H1 (cell line): Measurements from ENCODE around the gene CCDC88A.

Source experiments
- HDAC6 ChIP-seq: IDR thresholded peaks from one replicate; pipeline ENCODE4 v1.7.1; 2012; ENCODE audit warnings: low read depth, mild to moderate bottlenecking, inconsistent platforms, low read length, moderate library complexity
- PHF8 ChIP-seq: fragments of 200-600 bp; sonication (generic); conservative IDR thresholded peaks from 2 replicates; pipeline ENCODE4 v1.7.1; 2012; ENCODE audit warnings: low read depth, mild to moderate bottlenecking, inconsistent platforms, low read length, moderate library complexity
- POLR2AphosphoS5 ChIP-seq: IDR thresholded peaks from 2 replicates; pipeline ENCODE4 v1.6.1; 2011; ENCODE audit warnings: low read depth, low read length
- TAF1 ChIP-seq: IDR thresholded peaks from 2 replicates; pipeline ENCODE4 v1.6.1; 2011; ENCODE audit warnings: mild to moderate bottlenecking, low read depth, low read length
- TEAD4 ChIP-seq: IDR thresholded peaks from 2 replicates; pipeline ENCODE4 v1.6.1; 2012; ENCODE audit warnings: low read depth, low read length, inconsistent platforms, mixed read lengths
- TF ChIP-seq, protein P1 (sequence below), 3 experiments: IDR thresholded peaks; 1 replicate in 2 of 3; 2 replicates in 1 of 3; pipeline versions ENCODE4 v1.5.1 to v1.6.1; 2011; ENCODE audit warnings: low read length in 3 of 3, mild to moderate bottlenecking in 3 of 3, inconsistent platforms in 2 of 3, low read depth in 1 of 3, moderate library complexity in 1 of 3; ENCODE audit not compliant: insufficient read depth in 1 of 3; ENCODE audit errors: control extremely low read depth in 1 of 3

DNA sequence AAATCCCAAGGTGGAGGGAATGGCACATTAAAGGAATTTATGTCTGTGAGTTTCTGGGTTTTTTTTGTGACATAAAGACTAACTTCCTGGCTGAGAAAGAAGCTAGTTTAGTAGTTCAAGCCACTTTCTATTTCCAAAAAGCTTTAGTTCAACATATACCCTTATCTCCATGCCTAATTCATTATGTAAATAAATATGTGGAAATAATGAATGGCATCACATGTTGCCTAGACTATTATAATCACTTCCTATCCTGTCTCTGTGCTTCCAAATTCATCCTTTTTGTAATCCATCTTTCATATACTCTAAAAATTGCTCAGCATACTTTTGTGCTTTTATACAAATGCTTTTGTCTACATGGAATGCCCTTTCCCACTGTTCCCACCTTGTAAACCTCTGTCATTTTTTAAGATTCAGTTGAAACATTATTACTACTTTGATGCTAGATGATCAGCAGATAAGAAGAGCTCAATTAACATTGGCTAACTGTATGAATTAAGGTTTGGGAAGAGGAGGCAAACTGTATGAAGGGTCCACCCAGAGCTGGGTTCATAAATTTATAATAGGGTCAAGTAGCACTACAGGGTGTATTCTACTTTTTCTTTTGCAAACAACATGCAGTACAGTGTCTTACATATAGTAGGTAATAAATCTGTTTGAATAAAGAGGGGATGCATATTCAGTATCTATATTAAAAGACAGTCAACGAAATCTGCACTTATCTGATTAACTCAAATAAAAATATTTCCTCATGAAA is 88.9 kb downstream of the CCDC88A start:
- TF ChIP-seq TAF1 (no peak), HDAC6 (no peak), PHF8 (no peak), TEAD4 (no peak), POLR2AphosphoS5 (no peak)
- TF ChIP-seq, protein P1, sequence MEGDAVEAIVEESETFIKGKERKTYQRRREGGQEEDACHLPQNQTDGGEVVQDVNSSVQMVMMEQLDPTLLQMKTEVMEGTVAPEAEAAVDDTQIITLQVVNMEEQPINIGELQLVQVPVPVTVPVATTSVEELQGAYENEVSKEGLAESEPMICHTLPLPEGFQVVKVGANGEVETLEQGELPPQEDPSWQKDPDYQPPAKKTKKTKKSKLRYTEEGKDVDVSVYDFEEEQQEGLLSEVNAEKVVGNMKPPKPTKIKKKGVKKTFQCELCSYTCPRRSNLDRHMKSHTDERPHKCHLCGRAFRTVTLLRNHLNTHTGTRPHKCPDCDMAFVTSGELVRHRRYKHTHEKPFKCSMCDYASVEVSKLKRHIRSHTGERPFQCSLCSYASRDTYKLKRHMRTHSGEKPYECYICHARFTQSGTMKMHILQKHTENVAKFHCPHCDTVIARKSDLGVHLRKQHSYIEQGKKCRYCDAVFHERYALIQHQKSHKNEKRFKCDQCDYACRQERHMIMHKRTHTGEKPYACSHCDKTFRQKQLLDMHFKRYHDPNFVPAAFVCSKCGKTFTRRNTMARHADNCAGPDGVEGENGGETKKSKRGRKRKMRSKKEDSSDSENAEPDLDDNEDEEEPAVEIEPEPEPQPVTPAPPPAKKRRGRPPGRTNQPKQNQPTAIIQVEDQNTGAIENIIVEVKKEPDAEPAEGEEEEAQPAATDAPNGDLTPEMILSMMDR (IDR thresholded peaks at IDR 0.05; ENCODE audit: control extremely low read depth in 1 of 3, insufficient read depth in 1 of 3, low read depth in 1 of 3, low read length in 3 of 3) = no peak
